ENCODE data around the gene FAM9B.

DNA sequence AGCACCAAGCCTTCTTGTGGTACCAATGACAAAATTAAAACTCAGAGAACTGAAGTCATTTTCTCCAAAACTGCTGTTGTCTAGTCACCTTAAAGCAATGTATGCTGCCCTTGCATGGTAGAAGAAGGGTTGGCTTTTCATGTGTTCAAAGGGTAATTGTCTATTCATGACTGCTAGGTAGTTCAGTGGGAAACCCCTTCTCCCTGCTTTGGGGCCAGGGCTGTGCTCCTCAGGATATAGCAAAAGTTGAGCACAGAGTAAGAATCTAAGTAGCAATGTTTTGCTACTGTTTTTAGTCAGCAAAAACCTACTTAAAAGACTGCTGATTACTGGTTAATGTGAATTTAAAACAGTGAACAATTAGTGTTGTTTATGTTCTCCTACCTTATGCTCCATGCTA, 30.8 kb upstream of the FAM9B start:
- TF ChIP-seq, protein P1, sequence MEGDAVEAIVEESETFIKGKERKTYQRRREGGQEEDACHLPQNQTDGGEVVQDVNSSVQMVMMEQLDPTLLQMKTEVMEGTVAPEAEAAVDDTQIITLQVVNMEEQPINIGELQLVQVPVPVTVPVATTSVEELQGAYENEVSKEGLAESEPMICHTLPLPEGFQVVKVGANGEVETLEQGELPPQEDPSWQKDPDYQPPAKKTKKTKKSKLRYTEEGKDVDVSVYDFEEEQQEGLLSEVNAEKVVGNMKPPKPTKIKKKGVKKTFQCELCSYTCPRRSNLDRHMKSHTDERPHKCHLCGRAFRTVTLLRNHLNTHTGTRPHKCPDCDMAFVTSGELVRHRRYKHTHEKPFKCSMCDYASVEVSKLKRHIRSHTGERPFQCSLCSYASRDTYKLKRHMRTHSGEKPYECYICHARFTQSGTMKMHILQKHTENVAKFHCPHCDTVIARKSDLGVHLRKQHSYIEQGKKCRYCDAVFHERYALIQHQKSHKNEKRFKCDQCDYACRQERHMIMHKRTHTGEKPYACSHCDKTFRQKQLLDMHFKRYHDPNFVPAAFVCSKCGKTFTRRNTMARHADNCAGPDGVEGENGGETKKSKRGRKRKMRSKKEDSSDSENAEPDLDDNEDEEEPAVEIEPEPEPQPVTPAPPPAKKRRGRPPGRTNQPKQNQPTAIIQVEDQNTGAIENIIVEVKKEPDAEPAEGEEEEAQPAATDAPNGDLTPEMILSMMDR (IDR thresholded peaks at IDR 0.05), result no peak
- TF ChIP-seq POLR2A (IDR thresholded peaks at IDR 0.05), result no peak

Data from suprapubic skin (tissue), 3 donors.